Measurements from ENCODE around the gene KIAA1328.

The KIAA1328 gene

DNA sequence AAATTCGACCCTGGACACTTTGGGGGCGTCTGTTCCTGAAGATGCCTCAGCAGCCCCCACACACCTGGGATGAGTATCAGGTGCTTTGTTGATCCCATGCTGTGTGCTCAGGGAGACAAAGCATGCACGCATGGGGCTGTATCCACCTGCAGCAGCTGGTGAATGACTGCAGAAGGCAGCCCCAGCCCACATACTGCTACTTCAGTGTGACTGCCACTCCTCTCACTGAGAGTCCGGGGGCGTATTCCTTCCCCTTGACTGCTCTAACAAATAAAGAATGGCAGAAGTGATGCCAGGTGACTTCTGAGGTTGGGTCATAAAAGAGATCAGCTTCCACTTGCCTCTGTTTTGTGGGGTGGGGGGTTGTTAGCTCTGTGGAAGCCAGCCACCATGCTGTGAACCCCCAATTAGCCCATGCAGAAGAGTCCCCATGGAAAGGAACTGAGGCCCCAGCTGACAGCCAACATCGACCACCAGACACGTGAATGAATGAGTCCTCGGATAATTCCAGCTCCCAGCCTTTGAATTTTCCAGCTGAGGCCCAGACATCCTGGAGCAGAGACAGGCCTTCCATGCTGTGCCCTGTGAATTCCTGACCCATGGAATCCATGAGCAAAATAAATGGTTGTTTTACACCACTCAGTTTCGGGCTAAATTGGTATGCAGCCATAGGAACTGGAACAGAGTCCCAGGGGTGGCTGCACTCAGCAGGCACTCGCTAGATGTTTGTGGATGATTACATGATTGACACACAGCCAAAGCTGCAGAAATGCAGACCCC, 447.4 kb downstream of the KIAA1328 start:
- Histone ChIP-seq H3K4me1 (no peaks in the 10 kb centered on the region), H3K4me3 (no peak overlapping the region), H3K9me3 (no peaks in the 10 kb centered on the region), H3K36me3 (replicated peaks) (no peaks in the 10 kb centered on the region), H3K27me3 (ENCODE audit: low read depth) (peaks cover 5% of the 10 kb centered on the region; the same call in 1 of the 2 replicates)
- in situ Hi-C loops (cut with MboI; ENCODE audit: low sequenced_read_pairs): no loop called here
- no peak for DNase-seq (ENCODE audit: low spot score in 2 of 2)

DNA sequence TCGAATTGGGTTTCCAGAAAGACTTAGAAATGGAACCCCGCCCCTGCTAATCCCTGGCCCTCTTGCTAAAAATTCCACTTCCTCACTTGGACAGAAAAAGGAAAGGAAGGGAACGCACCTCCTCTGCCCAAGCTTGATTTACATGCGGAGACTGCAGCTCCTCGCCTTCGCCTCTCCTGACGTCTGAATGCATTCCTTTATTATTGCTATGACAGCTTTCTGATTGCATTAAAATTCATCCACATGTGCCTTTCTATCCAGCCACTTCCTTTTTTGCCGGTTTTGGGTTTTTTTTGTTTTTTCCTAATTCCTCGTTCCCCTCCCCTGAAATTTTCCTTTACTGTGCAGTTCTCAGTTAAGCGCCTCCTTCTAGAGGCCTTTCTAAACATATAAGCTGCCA, 448.9 kb downstream of the KIAA1328 start:
- H3K36me3 ChIP-seq (replicated peaks): no peaks in the 10 kb centered on the region
- no peaks in the 10 kb centered on the region for H3K4me1 ChIP-seq
- H3K9me3 ChIP-seq: no peaks in the 10 kb centered on the region
- no peak for DNase-seq (ENCODE audit: low spot score in 2 of 2)
- in situ Hi-C loops (cut with MboI; ENCODE audit: low sequenced_read_pairs): no loop called here
- no peak overlapping the region for H3K4me3 ChIP-seq
- H3K27me3 ChIP-seq (ENCODE audit: low read depth): peaks cover 5% of the 10 kb centered on the region; the same call in 1 of the 2 replicates

All from HAP-1 (cell line).